Measurements from ENCODE around the gene SLTM.

Gene SLTM

GRCh38 chr15:58870451-58870850 lies 63.0 kb downstream of the SLTM start:
- TF ChIP-seq FOXM1 (IDR thresholded peaks at IDR 0.05; ENCODE audit: borderline replicate concordance, low read depth) (no peak), REST (IDR thresholded peaks at IDR 0.05; ENCODE audit: low read depth) (no peak), CEBPB (IDR thresholded peaks at IDR 0.05) (no peak), RAD21 (IDR thresholded peaks at IDR 0.05; ENCODE audit: low read depth) (no peak), MAX (IDR thresholded peaks at IDR 0.05) (no peak), CREB1 (IDR thresholded peaks at IDR 0.05; ENCODE audit: low read depth) (no peak), EP300 (IDR thresholded peaks at IDR 0.05; ENCODE audit: borderline replicate concordance) (no peak), TCF12 (IDR thresholded peaks at IDR 0.05; ENCODE audit: low read depth) (no peak), EGR1 (IDR thresholded peaks at IDR 0.05) (no peak), YY1 (IDR thresholded peaks at IDR 0.05; ENCODE audit: low read depth) (no peak), TAF1 (IDR thresholded peaks at IDR 0.05; ENCODE audit: low read depth) (no peak), TEAD4 (IDR thresholded peaks at IDR 0.05) (no peak), ZBTB7A (IDR thresholded peaks at IDR 0.05; ENCODE audit: low read depth) (no peak)

- TF ChIP-seq REST (IDR thresholded peaks at IDR 0.05; ENCODE audit: low read depth) (no peak), USF1 (IDR thresholded peaks at IDR 0.05) (no peak), EGR1 (IDR thresholded peaks at IDR 0.05) (no peak), TAF1 (IDR thresholded peaks at IDR 0.05; ENCODE audit: low read depth) (no peak), ZBTB7A (IDR thresholded peaks at IDR 0.05; ENCODE audit: low read depth) (no peak), TEAD4 (IDR thresholded peaks at IDR 0.05) (no peak), MAX (IDR thresholded peaks at IDR 0.05) (no peak), TCF12 (IDR thresholded peaks at IDR 0.05; ENCODE audit: low read depth) (no peak), NFIC (IDR thresholded peaks at IDR 0.05) (no peak), RAD21 (IDR thresholded peaks at IDR 0.05; ENCODE audit: low read depth) (no peak), FOXM1 (IDR thresholded peaks at IDR 0.05; ENCODE audit: borderline replicate concordance, low read depth) (no peak), CREB1 (IDR thresholded peaks at IDR 0.05; ENCODE audit: low read depth) (no peak), YY1 (IDR thresholded peaks at IDR 0.05; ENCODE audit: low read depth) (no peak), EP300 (IDR thresholded peaks at IDR 0.05; ENCODE audit: borderline replicate concordance) (no peak), CEBPB (IDR thresholded peaks at IDR 0.05) (no peak)
Observed at GRCh38 chr15:58867926-58868325, 65.6 kb downstream of the SLTM start.

GRCh38 chr15:58865425-58865880 lies 68.0 kb downstream of the SLTM start:
- no peak for TF ChIP-seq EGR1 (IDR thresholded peaks at IDR 0.05)
- no peak for TF ChIP-seq TCF12 (IDR thresholded peaks at IDR 0.05; ENCODE audit: low read depth)
- no peak for TF ChIP-seq NFIC (IDR thresholded peaks at IDR 0.05)
- TF ChIP-seq ZBTB7A (IDR thresholded peaks at IDR 0.05; ENCODE audit: low read depth), result no peak
- TF ChIP-seq YY1 (IDR thresholded peaks at IDR 0.05; ENCODE audit: low read depth), result no peak
- TF ChIP-seq EP300 (IDR thresholded peaks at IDR 0.05; ENCODE audit: borderline replicate concordance), result no peak
- no peak for TF ChIP-seq REST (IDR thresholded peaks at IDR 0.05; ENCODE audit: low read depth)
- TF ChIP-seq TEAD4 (IDR thresholded peaks at IDR 0.05), result no peak

GRCh38 chr15:58864602-58865424 lies 68.7 kb downstream of the SLTM start:
- TF ChIP-seq TCF12 (IDR thresholded peaks at IDR 0.05; ENCODE audit: low read depth) (no peak), USF1 (IDR thresholded peaks at IDR 0.05) (no peak), REST (IDR thresholded peaks at IDR 0.05; ENCODE audit: low read depth) (no peak), MAX (IDR thresholded peaks at IDR 0.05) (no peak), NFIC (IDR thresholded peaks at IDR 0.05) (no peak), TAF1 (IDR thresholded peaks at IDR 0.05; ENCODE audit: low read depth) (no peak), EP300 (IDR thresholded peaks at IDR 0.05; ENCODE audit: borderline replicate concordance) (no peak), ZBTB7A (IDR thresholded peaks at IDR 0.05; ENCODE audit: low read depth) (no peak), EGR1 (IDR thresholded peaks at IDR 0.05) (no peak), CREB1 (IDR thresholded peaks at IDR 0.05; ENCODE audit: low read depth) (no peak), CEBPB (IDR thresholded peaks at IDR 0.05) (no peak)

Measured in Ishikawa (cell line).